GM13977 (cell line): Measurements from ENCODE around the gene FAM210B.

Experiments used
- DNase-seq: peaks from one replicate; pipeline ENCODE4 v3.0.0; 2012; ENCODE audit warnings: low spot score
- in situ Hi-C: fragments of 300-500 bp; cut with MboI; formaldehyde crosslinking; loops from one replicate; pipeline ENCODE4 v1.12.0; 2022; ENCODE audit warnings: low sequenced_read_pairs, low pct_unique_long_range_greater_than_20kb, mixed read lengths, inconsistent platforms; ENCODE audit not compliant: unreplicated experiment
- TF ChIP-seq, protein P1 (sequence below): IDR thresholded peaks from 2 replicates; pipeline ENCODE4 v1.5.1; 2012; ENCODE audit warnings: mild to moderate bottlenecking, control low read depth; ENCODE audit not compliant: insufficient read depth; ENCODE audit errors: extremely low read depth, missing control alignments

Gene FAM210B

DNA sequence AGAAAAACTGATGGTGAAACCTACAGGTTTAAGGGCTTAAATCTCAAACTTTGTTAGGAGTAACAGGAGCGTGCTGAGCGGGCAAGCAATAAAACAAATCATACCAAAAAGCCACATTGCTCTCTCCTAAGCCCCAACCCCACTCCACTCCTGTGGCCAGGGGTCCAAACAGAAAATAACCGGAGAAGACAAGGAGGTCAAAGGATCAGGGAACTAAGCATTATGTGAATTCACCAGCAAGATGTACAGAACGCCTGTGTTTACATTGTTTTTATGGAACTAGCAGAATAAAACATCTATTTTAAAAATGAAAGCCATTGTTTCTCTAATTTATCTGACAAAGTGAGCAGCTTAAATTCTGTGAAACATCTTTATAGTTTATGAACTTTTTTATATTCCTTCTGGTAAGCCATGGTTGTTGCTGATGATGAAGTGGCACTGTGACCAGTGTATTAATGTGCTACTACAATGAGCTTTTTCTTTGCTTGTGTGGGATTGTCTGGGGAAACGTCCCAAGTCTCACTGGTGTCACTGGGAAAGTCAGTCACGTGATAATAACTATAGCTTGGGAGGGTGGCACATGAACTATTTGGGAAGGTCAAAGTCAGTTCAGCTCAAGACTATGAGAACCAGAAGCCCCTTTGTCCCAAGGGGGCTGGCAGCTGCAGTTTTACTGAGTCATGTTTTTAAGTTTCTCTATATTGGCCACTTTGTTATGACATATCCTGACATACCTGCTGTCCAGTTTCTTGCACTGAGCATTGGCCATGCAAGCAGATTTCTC is 9.8 kb downstream of the FAM210B start:
- TF ChIP-seq, protein P1, sequence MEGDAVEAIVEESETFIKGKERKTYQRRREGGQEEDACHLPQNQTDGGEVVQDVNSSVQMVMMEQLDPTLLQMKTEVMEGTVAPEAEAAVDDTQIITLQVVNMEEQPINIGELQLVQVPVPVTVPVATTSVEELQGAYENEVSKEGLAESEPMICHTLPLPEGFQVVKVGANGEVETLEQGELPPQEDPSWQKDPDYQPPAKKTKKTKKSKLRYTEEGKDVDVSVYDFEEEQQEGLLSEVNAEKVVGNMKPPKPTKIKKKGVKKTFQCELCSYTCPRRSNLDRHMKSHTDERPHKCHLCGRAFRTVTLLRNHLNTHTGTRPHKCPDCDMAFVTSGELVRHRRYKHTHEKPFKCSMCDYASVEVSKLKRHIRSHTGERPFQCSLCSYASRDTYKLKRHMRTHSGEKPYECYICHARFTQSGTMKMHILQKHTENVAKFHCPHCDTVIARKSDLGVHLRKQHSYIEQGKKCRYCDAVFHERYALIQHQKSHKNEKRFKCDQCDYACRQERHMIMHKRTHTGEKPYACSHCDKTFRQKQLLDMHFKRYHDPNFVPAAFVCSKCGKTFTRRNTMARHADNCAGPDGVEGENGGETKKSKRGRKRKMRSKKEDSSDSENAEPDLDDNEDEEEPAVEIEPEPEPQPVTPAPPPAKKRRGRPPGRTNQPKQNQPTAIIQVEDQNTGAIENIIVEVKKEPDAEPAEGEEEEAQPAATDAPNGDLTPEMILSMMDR = no peak
- in situ Hi-C loops = no loop called here

DNA sequence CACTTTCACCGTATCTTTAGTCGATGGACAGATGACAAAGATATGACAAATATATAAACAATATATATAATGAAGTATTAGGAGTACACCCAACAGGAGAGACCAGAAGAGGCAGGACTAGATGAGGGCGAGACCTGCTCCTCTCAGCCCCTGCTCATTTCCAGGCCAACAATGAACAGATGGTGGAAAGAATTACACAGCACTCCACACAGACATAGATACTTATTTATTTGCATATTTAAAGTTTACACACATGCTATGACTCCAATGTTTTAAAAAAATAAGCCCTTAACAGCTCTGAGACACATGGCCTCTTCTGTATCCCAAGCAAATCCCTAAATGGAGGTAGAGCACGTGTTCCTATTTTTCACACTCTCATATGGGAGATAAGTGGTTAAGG is 10.4 kb downstream of the FAM210B start:
- in situ Hi-C loops = no loop called here
- no peak for DNase-seq
- TF ChIP-seq, protein P1 = no peak

More for the DNA sequence above, 9.8 kb downstream of the FAM210B start:
- no peak for DNase-seq

DNA sequence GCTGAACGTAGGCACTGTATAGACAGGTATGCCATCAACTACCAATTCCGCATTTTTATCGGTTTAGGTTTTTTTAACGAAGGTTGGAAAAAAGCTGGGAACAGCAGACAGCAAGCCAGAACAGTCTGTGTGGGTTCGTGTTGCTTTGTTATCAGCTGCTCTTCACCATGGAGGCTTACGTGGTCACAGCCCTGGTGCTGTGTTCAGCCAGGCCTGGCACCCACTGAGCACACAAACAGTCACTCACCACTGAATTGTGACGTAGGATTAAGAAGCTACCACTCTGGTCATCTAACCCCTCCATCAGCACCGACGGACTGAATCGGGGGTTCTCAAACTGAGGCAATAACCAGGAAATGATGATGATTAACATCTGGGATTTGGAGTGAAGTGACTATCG is 13.2 kb downstream of the FAM210B start:
- no peak for DNase-seq
- in situ Hi-C loops = no loop called here
- TF ChIP-seq, protein P1 = no peak

DNA sequence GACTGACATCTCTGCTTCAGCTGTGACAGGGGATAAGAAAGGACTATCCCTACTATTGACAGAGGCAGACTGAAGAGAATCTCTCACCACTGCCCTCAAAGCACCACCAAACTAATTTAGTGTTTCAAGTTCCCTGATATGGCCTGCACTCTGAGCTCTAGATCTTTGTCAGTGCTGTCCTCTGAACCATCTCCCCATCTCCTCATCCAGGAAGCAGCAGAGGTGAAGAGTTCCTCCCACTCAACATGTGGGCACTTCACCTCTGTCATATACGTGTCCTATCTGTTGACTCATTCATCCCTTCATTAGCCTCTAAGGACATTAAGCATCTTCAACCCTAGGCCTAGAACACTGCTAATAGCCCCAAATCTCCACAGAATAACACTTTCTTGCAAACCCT is 14.1 kb downstream of the FAM210B start:
- no peak for DNase-seq
- in situ Hi-C loops = no loop called here
- TF ChIP-seq, protein P1 = no peak

DNA sequence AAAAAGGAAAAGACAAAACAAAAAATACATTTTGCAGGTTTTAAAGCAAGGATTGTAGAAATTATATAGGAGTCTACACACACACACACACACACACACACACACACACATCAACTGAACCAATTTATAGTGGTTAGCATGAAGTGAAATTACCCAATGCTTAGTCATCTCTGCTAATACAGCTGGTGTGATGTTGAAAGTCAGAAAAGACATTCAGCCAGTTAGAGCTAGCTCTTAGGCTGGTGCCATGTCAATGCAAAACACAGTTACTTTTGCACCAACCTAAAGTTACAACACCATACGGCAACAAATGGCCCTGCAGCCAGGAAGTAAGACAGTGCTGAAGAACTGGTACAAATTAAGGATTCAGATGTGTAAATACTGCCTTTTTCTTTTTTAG is 15.2 kb downstream of the FAM210B start:
- no peak for DNase-seq
- TF ChIP-seq, protein P1 = no peak
- in situ Hi-C loops = no loop called here

DNA sequence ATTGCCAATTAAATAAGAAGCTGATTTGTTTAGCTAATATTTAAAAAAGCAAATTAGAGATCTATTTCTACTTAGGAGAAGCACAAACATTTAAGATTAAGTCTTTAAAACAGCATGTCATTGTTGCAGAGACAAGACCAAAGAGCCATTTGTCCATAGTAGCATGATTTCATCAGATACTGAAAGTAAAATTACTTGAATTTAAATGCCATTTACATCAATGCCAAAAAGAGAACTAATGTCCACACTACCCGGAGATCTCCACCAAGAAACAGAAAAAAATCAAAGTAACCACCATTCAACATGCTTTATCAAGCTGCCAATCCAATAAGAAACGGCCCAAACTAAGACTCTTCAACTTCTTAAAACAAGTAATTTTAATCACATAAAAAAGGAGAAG is 17.6 kb downstream of the FAM210B start:
- TF ChIP-seq, protein P1 = no peak
- in situ Hi-C loops = no loop called here

DNA sequence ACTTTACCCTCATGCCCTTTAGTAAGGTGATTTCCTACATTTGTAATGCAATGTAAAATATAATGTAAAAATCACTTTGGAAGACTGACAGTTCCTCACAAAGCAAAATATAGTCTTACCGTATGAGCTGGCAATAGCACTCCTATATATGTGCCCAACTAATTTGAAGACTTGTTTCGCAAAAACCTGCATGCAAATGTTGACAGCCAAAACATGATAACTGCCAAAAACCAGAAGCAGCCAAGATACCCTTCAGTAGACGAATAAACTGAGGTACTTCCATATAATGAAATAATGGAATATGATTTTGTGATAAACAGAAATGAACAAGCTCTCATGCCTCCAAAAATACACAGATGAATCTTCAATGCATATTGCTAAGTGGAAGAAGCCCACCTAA is 19.6 kb downstream of the FAM210B start:
- TF ChIP-seq, protein P1 = no peak
- DNase-seq = no peak
- in situ Hi-C loops = no loop called here

More for the DNA sequence above, 17.6 kb downstream of the FAM210B start:
- DNase-seq = no peak
